Fibroblast of lung (primary cell): Measurements from ENCODE around the gene ERBB4. TPM values are rescaled to one million over a fixed set of nuclear protein-coding genes. Genes with fewer than 3 reads are reported as not detected.

Experiments used
- DNase-seq, 2 donors: peaks; one replicate each; pipeline versions ENCODE4 v3.0.0 to v3.0.0-alpha.2; 2010; ENCODE audit warnings: low read depth in 2 of 2
- H2AFZ ChIP-seq: 2 replicates; pipeline ENCODE4 v1.5.1; 2012; ENCODE audit warnings: low read length, control low read depth, inconsistent platforms
- H3K27ac ChIP-seq: 2 replicates; pipeline ENCODE4 v1.5.1; 2011; ENCODE audit warnings: low read length, control low read depth; ENCODE audit not compliant: insufficient read depth
- H3K27me3 ChIP-seq: 2 replicates; pipeline ENCODE4 v1.5.1; 2011; ENCODE audit warnings: mild to moderate bottlenecking, low read length; ENCODE audit not compliant: control insufficient read depth, insufficient read depth
- H3K36me3 ChIP-seq: 2 replicates; pipeline ENCODE4 v1.5.1; 2011; ENCODE audit warnings: low read length; ENCODE audit not compliant: control insufficient read depth, insufficient read depth
- H3K4me1 ChIP-seq: 2 replicates; pipeline ENCODE4 v1.5.1; 2011; ENCODE audit warnings: low read length; ENCODE audit not compliant: control insufficient read depth, insufficient read depth; ENCODE audit errors: extremely low read depth
- H3K4me2 ChIP-seq: 2 replicates; pipeline ENCODE4 v1.5.1; 2011; ENCODE audit warnings: low read length, control low read depth; ENCODE audit not compliant: insufficient read depth; ENCODE audit errors: extremely low read depth
- H3K4me3 ChIP-seq, 4 experiments: fragments of 200-600 bp in 1 of 4; sonication (generic) in 1 of 4; replicated peaks in 1 of 4; 2 replicates each; pipeline ENCODE4 v1.5.1; 2011 to 2016; ENCODE audit warnings: low read length in 4 of 4, low read depth in 3 of 4, mild to moderate bottlenecking in 3 of 4, control low read depth in 2 of 4, inconsistent platforms in 1 of 4, mixed read lengths in 1 of 4; ENCODE audit not compliant: insufficient read depth in 1 of 4; ENCODE audit errors: control extremely low read depth in 1 of 4
- H3K79me2 ChIP-seq: 2 replicates; pipeline ENCODE4 v1.5.1; 2012; ENCODE audit warnings: mild to moderate bottlenecking, low read length, inconsistent platforms; ENCODE audit not compliant: control insufficient read depth, insufficient read depth
- H3K9ac ChIP-seq: 2 replicates; pipeline ENCODE4 v1.5.1; 2011; ENCODE audit warnings: mild to moderate bottlenecking, low read length, control low read depth; ENCODE audit not compliant: insufficient read depth
- H3K9me3 ChIP-seq: 2 replicates; pipeline ENCODE4 v1.5.1; 2012; ENCODE audit warnings: low read depth, low read length; ENCODE audit not compliant: control insufficient read depth, insufficient read depth
- H4K20me1 ChIP-seq: 2 replicates; pipeline ENCODE4 v1.5.1; 2011; ENCODE audit warnings: low read length; ENCODE audit not compliant: control insufficient read depth, insufficient read depth; ENCODE audit errors: extremely low read depth
- EZH2 ChIP-seq: IDR thresholded peaks from 2 replicates; pipeline ENCODE4 v1.5.1; 2012; ENCODE audit warnings: low read length, control low read depth, mild to moderate bottlenecking; ENCODE audit errors: missing control alignments
- polyA plus RNA-seq, 2 donors: library from polyadenylated mRNA; depleted of rRNA in 1 of 2; stranded (reverse) in 1 of 2; unstranded in 1 of 2; fragments of >200 nt; gene quantifications; 2 replicates each; pipeline ENCODE4 v1.2.1, GENCODE V29; 2011 to 2012; ENCODE audit warnings: missing spikeins in 1 of 2
- total RNA-seq: library from RNA; depleted of rRNA; stranded (reverse); fragments of >200 nt; gene quantifications from 2 replicates; pipeline ENCODE4 v1.2.1, GENCODE V29; 2014
- TF ChIP-seq, protein P1 (sequence below), 2 donors: IDR thresholded peaks in 1 of 2; conservative IDR thresholded peaks in 1 of 2; 1 replicate in 1 of 2; 2 replicates in 1 of 2; pipeline ENCODE4 v1.5.1; 2011 to 2012; ENCODE audit warnings: low read length in 2 of 2, control low read depth in 1 of 2, inconsistent platforms in 1 of 2, low read depth in 1 of 2, mild to moderate bottlenecking in 1 of 2

The ERBB4 gene
- total and polyA plus RNA-seq, 2 donors (not counting 1 experiment from before 2014, with no cell fraction given): 0.08 to 0.17 TPM

DNA sequence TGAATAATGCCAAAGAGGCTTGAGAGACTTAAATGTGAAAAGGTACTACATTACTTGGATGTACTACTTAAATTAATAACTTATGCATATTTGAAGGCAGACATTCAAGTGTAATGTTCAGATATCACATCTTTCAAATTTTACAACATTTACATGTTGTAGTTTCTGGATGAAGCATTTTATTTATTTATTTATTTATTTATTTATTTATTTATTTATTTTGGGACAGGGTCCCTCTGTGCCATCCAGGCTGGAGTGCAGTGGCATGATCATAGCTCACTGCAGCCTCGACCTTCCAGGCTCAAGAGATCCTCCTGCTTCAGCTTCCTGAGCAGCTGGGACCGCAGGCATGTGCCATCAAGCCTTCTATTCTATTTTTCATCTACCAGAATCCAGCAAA lies 596.4 kb downstream of the ERBB4 start:
- DNase-seq: no peak
- no peak for TF ChIP-seq EZH2
- TF ChIP-seq, protein P1, sequence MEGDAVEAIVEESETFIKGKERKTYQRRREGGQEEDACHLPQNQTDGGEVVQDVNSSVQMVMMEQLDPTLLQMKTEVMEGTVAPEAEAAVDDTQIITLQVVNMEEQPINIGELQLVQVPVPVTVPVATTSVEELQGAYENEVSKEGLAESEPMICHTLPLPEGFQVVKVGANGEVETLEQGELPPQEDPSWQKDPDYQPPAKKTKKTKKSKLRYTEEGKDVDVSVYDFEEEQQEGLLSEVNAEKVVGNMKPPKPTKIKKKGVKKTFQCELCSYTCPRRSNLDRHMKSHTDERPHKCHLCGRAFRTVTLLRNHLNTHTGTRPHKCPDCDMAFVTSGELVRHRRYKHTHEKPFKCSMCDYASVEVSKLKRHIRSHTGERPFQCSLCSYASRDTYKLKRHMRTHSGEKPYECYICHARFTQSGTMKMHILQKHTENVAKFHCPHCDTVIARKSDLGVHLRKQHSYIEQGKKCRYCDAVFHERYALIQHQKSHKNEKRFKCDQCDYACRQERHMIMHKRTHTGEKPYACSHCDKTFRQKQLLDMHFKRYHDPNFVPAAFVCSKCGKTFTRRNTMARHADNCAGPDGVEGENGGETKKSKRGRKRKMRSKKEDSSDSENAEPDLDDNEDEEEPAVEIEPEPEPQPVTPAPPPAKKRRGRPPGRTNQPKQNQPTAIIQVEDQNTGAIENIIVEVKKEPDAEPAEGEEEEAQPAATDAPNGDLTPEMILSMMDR (conservative IDR thresholded peaks at IDR 0.05 in 1 of 2, IDR thresholded peaks at IDR 0.05 in 1 of 2; ENCODE audit: low read depth in 1 of 2, low read length in 2 of 2): no peak
- no peaks in the 10 kb centered on the region for H3K36me3 ChIP-seq
- no peak overlapping the region for H3K27ac ChIP-seq
- no peaks in the 10 kb centered on the region for H3K27me3 ChIP-seq
- H3K79me2 ChIP-seq: no peaks in the 10 kb centered on the region
- no peak overlapping the region for H3K9ac ChIP-seq
- H3K4me3 ChIP-seq: no peak overlapping the region
- H3K4me2 ChIP-seq: no peak overlapping the region
- no peaks in the 10 kb centered on the region for H4K20me1 ChIP-seq
- H2AFZ ChIP-seq: no peak overlapping the region
- H3K9me3 ChIP-seq: no peaks in the 10 kb centered on the region
- no peaks in the 10 kb centered on the region for H3K4me1 ChIP-seq

DNA sequence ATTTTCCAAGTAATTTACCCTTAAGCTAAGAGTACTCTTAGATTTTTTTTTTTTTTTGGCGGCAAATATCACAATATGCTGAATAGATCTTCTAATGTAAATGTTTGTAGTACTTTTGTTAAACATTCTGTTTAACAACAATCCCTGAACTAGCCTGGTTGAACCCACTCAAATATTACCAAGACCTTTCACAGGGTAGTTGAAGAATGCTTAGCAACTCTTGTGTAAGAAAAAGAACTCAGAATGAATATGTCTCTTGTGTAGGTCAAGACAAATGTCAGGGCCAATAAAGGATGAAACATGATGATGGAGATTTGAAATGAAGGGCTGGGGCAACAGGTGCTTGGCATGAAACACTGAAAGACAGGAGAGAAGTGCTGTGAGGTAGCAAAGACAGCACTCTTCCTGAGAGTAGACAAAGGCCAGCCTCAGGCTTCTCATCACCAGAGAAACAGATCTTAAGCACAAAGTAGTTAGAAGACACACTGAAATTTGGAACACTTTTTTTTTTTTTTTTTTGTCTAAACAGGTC lies 597.3 kb downstream of the ERBB4 start:
- H3K9me3 ChIP-seq: no peaks in the 10 kb centered on the region
- no peaks in the 10 kb centered on the region for H3K27me3 ChIP-seq
- H3K4me1 ChIP-seq: no peaks in the 10 kb centered on the region
- no peak overlapping the region for H3K4me2 ChIP-seq
- no peak for TF ChIP-seq EZH2
- TF ChIP-seq, protein P1 (conservative IDR thresholded peaks at IDR 0.05 in 1 of 2, IDR thresholded peaks at IDR 0.05 in 1 of 2; ENCODE audit: low read depth in 1 of 2, low read length in 2 of 2): no peak
- no peak for DNase-seq
- H3K79me2 ChIP-seq: no peaks in the 10 kb centered on the region
- no peak overlapping the region for H3K9ac ChIP-seq
- no peak overlapping the region for H2AFZ ChIP-seq
- no peaks in the 10 kb centered on the region for H3K36me3 ChIP-seq
- no peak overlapping the region for H3K27ac ChIP-seq
- H4K20me1 ChIP-seq: no peaks in the 10 kb centered on the region
- no peak overlapping the region for H3K4me3 ChIP-seq

DNA sequence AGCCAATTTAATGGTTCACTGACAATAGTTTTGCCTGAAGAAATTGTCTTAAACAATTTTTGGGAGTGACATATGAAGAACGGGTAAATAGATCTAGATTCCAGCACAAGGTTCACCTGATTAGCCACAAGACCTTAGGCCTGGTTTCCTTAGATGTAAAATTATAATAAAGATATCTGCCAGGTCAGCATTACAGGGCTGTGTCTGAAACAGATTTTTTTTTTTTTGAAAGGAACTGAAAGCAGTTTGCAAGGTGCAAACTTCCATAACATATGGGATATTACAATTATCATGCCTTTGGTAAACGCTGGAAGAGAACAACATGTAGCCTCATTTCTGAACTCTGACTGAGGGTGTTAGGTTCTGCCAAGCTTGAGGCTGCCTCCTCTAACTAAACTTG lies 599.4 kb downstream of the ERBB4 start:
- no peak overlapping the region for H3K9ac ChIP-seq
- TF ChIP-seq EZH2: no peak
- TF ChIP-seq, protein P1 (conservative IDR thresholded peaks at IDR 0.05 in 1 of 2, IDR thresholded peaks at IDR 0.05 in 1 of 2; ENCODE audit: low read depth in 1 of 2, low read length in 2 of 2): no peak

More for the DNA sequence above, 599.4 kb downstream of the ERBB4 start:
- Histone ChIP-seq H4K20me1 (no peaks in the 10 kb centered on the region), H3K79me2 (no peaks in the 10 kb centered on the region), H3K4me3 (no peak overlapping the region), H3K36me3 (no peaks in the 10 kb centered on the region), H3K4me1 (no peaks in the 10 kb centered on the region), H3K27ac (no peak overlapping the region), H3K9me3 (no peaks in the 10 kb centered on the region), H3K4me2 (no peak overlapping the region), H3K27me3 (no peaks in the 10 kb centered on the region), H2AFZ (no peak overlapping the region)
- no peak for DNase-seq
